HepG2 (cell line): ENCODE data around the gene L3MBTL1. TPM values are rescaled to one million over a fixed set of nuclear protein-coding genes. Genes with fewer than 3 reads are reported as not detected.

Experiments used
- ATM ChIP-seq: fragments of 450-650 bp; IDR thresholded peaks from 2 replicates; pipeline ENCODE4 v1.7.1; 2017; ENCODE audit warnings: mild to moderate bottlenecking, borderline replicate concordance
- CTCF ChIP-seq: sonication (generic); formaldehyde crosslinking; IDR thresholded peaks from 2 replicates; pipeline ENCODE4 v1.5.0; 2020; ENCODE audit warnings: mild to moderate bottlenecking, missing genetic modification reagents, moderate library complexity
- FOXA3 ChIP-seq: IDR thresholded peaks from 2 replicates; pipeline ENCODE4 v1.6.1; 2016; ENCODE audit warnings: missing genetic modification reagents, missing compliant biosample characterization
- TFDP1 ChIP-seq: IDR thresholded peaks from 2 replicates; pipeline ENCODE4 v1.6.1; 2016; ENCODE audit warnings: missing compliant biosample characterization, missing genetic modification reagents, borderline replicate concordance
- ZBTB2 ChIP-seq: sonication (generic); formaldehyde crosslinking; IDR thresholded peaks from 2 replicates; pipeline ENCODE4 v1.8.0; 2022; ENCODE audit warnings: low read depth, missing genetic modification reagents
- ZC3H4 ChIP-seq: sonication (generic); formaldehyde crosslinking; IDR thresholded peaks from 2 replicates; pipeline ENCODE4 v1.4.0; 2020; ENCODE audit warnings: missing genetic modification reagents, borderline replicate concordance
- ZNF318 ChIP-seq: sonication (generic); formaldehyde crosslinking; IDR thresholded peaks from 2 replicates; pipeline ENCODE4 v1.4.0; 2020; ENCODE audit warnings: mild to moderate bottlenecking, missing genetic modification reagents
- ZNF460 ChIP-seq: sonication (generic); formaldehyde crosslinking; IDR thresholded peaks from 2 replicates; pipeline ENCODE4 v1.5.1; 2020; ENCODE audit warnings: missing genetic modification reagents, mild to moderate bottlenecking, borderline replicate concordance
- ZNF674 ChIP-seq: sonication (generic); formaldehyde crosslinking; IDR thresholded peaks from 2 replicates; pipeline ENCODE4 v1.5.0; 2020; ENCODE audit warnings: low read depth, mild to moderate bottlenecking, missing genetic modification reagents
- polyA plus RNA-seq, 8 experiments: library from polyadenylated mRNA; depleted of rRNA in 3 of 8; stranded (reverse) in 7 of 8; unstranded in 1 of 8; fragments of >200 nt; fragmentation: Illumina TruSeq in 4 of 8; extraction: Trizol in 4 of 8; gene quantifications; 2 replicates each; pipeline versions ENCODE4 v1.2.1 to v1.2.3, GENCODE V29; 2011 to 2016; ENCODE audit warnings: low read depth in 4 of 8, missing spikeins in 1 of 8, mixed read lengths in 1 of 8; ENCODE audit not compliant: insufficient read depth in 1 of 8
- total RNA-seq, 5 experiments: library from RNA; depleted of rRNA; stranded (reverse); fragments of >200 nt; fragmentation: Illumina TruSeq; extraction: Trizol; gene quantifications; 2 replicates each; pipeline ENCODE4 v1.2.3, GENCODE V29; 2016; ENCODE audit warnings: low read depth in 1 of 5

Gene L3MBTL1
- total and polyA plus RNA-seq, 2 of the 13 experiments (the other 11 are each of a cell fraction or from before 2014, with no cell fraction given) = 9.0 to 17.8 TPM

GRCh38 chr20:43459022-43459942 lies 48.2 kb upstream of the L3MBTL1 start (continued):
- TF ChIP-seq ZBTB2 (CRISPR knock-in tag) = no peak
- TF ChIP-seq ZC3H4 (CRISPR knock-in tag) = peak; percentile 58; the same call in 1 of the 2 replicates
- TF ChIP-seq CTCF = no peak
- no peak for TF ChIP-seq TFDP1
- no peak; the same call in 1 of the 2 replicates for TF ChIP-seq FOXA3
- no peak for TF ChIP-seq ZNF318 (CRISPR knock-in tag)
- TF ChIP-seq ZNF674 (CRISPR knock-in tag) = no peak
- TF ChIP-seq ZNF460 (CRISPR knock-in tag) = no peak
- TF ChIP-seq ATM = no peak
